HG02610 (cell line): ENCODE measurements around the gene MRTFA.
"Not testable (repeated sequence)": the region's sequence is repeated elsewhere in the genome, so short reads cannot be mapped to it uniquely, and the experiment has no call there.

Experiments used
- ATAC-seq: cut with Tn5 transposase; IDR thresholded peaks from one replicate; pipeline ENCODE4 v1.9.1; 2021; ENCODE audit warnings: mild to moderate bottlenecking, moderate library complexity; ENCODE audit not compliant: unreplicated experiment

MRTFA gene

DNA sequence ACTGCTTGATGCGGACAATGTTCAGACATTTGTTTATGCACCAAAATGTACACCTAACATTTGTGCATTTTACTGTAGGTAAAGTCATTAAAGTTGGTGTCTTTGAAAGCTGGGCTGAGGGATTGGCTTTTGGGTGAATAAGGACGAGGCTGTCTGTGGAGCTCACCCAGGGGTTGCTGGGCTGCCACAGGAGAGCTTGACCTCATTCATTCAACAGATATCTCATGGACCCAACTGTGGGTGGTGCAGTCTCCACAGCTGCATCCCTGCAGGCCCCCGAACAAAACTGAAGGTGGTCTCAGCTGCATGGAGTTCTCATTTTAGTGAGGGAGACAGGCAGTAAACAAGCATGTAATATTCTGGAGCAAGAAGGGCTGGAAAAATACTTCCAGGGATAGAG, 233.4 kb downstream of the MRTFA start:
- no peak for ATAC-seq

DNA sequence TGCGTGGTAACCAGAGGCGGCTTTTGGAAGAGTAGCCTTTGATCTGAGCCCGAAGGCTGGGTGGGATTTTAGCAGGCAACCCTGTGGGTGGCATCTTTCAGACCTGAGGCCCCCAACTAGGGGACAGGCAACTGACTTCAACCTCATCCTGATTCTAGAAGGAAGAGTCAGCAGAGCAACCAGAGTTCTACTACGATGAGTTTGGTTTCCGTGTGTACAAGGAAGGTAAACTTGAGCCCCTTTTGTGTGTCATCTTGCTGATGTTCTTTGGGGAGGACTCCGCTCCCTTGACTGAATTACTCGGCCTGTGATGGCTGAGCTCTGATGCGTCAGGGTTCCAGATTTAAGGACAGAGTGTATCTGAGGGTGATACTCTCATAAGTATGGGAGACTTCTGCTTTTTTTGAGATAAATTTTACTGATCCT, 234.5 kb downstream of the MRTFA start:
- ATAC-seq, result no peak

DNA sequence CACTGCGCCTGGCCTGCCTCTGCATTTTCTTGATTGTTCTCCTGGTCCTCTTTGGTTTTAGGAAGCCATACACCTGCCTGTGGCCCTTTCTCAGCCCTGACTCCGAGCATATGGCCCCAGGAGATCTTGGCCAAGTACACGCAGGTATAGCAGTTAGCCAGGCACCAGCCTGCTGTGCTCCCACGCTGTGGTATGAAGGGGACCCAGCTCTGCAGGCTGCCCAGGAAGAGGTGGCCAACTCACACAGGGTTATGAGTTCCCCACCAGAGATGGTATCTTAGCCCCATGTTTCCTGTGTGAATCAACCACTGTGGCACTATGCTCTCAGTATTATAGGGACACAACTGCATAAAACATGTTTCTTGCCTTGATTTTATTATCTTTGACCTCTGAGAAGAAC, 235.0 kb downstream of the MRTFA start:
- ATAC-seq, result no peak

DNA sequence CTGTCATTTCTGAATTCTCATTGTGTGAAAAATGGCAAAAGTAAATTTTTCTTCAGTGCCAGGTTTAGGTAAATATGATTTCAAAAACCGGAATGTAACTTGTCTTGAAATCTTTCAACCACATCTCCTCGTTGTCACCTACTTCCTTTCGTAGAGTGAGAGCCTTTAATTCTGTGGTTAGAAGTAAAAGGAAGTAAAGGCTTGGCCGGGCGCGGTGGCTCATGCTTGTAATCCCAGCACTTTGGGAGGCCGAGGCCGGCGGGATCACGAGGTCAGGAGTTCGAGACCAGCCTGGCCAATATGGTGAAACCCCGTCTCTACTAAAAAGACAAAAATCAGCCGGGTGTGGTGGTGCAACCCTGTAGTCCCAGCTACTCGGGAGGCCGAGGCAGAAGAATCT, 236.4 kb downstream of the MRTFA start:
- no peak for ATAC-seq

DNA sequence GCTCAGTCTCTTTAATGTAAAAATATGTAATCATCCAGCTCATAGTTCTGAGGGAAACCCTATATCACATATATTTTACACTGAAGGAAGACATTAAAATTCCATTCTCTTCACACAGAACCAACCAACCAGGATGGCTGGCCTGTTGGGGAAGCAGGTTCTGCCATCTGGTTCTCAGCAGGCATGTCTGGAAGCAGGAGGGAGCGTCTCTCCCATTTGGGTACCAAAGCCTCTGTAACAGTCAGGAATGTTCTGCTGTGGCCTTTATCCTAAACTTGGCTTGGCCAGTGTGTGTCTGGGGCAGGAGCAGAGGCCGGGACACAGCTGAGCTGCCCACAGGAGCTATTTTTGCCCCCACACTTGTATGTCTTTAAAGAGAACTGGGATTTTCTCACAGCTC, 236.9 kb downstream of the MRTFA start:
- no peak for ATAC-seq

DNA sequence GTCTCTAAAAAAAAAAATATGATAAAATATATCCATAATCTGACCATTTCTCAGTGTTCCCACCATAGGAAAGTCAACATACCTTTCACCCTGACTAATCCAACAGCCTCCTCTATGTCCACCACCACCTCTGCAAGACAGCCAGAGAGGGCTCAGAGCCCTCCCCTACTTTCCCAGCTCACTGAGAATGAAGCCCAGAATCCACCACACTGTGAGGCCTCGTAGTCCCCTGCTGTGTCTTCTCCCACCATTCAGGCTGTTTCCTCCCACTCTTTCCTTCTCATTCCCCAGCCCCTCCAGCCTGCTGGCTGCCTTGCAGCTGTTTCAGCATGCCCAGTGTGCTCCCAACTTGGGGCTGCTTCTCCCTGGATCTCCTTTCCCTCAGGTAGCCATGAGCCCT, 239.1 kb downstream of the MRTFA start:
- ATAC-seq, result no peak

DNA sequence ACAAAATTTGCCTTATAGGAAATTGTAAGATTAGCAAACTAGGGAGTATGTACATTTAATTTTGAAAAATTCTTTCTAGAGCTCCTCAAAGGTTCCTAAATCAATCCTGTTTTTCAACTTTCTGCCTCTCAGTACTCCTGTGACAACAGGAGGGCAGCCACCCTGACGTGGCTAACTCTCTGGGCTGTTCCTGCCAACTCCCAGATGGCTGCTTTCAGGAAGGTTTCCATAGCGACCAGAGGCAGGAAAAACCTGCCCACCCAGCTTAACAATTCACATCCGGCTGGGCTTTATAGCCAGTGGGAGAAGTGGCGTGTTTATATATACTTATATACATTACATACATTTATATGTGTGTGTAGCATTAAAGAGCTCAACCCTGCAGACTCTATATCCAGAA, 239.6 kb downstream of the MRTFA start:
- no peak for ATAC-seq

DNA sequence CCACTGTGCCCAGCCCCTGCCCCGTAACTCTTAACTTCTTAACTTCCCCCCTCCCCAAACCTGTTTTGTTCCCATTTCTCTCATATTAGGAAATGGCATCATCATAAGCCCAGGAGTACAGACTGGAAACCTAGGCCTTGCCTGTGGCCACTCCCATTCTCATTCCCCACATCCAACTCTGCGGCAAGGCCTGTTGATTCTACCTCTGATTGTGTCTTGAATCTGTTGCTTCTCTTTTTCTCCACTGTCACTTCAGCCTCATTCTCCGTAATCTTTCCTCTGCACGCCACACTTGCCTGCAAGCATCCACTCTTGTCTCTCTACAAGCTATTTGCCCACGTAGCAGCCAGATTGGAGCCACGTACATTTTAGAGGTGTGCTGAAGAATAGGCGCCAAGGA, 240.9 kb downstream of the MRTFA start:
- no peak for ATAC-seq

DNA sequence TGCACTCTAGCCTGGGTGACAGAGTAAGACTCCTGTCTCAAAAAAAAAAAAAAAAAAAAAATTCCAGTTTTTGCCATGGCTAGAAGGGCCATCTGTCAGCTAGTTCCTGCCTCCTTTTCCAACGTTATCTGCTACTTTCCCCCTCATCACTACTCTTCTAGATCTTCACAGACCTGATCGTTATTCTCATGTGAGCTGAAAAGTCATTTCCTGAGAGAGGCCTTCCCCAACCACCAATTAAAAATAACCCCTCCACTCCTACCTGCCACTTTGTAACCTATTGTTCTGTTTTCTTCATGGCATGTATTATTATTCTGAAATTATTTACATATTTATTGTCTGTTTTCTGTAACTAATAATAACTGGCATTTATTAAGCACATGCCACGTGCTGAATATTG, 241.9 kb downstream of the MRTFA start:
- no peak for ATAC-seq

DNA sequence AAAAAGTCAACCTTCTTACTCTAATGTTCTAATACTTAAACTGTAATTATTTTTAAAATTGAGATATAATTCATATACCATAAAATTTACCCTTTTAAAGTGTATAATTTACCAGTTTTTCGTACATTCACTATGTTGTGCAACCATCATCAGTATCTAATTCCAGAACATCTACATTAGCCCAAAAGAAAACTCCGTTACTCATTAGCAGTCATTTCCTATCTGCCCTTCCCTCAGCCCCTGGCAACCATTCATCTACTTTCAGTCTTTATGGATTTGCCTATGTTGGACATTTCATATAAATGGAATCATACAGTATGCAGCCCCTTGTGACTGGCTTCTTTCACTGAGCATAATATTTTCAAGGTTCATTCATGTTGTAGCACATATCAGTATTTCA, 243.9 kb downstream of the MRTFA start:
- ATAC-seq, result no peak

DNA sequence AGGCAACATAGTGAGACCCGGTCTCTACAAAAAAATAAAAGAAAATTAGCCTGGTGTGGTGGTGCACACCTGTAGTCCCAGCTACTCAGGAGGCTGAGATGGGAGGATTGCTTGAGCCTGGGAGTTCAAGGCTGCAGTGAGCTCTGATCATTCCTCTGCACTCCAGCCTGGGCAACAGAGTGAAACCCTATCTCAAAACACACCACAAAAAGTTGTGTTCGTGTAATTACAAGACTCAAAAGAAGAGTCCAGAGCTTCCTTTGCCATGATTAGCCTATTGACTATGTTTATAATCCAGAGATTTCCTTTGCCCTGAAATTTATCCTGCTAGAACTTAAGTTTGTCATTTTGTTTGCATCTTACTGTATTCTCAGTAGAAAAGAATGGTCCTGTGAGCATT, 245.1 kb downstream of the MRTFA start:
- ATAC-seq, result no peak

DNA sequence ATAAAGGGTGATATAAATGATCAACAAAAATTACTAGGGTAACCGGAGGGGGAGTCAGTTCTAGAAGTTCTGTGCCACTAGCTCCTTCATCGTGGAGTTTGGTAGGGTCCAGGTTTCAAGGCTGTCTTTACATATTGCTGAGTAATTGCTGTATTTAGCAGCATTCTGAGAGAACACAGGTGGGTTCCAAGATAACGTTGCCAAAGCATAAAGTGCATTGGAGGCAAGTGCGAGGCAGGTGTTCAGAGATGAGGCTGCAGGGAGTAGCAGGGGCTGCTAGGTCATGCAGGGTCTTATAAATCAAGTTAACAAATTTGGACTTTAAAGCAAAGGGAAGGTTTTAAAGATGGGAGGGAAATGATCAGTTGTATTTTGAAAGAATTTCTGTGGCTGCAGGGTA, 248.3 kb downstream of the MRTFA start:
- ATAC-seq, result no peak

DNA sequence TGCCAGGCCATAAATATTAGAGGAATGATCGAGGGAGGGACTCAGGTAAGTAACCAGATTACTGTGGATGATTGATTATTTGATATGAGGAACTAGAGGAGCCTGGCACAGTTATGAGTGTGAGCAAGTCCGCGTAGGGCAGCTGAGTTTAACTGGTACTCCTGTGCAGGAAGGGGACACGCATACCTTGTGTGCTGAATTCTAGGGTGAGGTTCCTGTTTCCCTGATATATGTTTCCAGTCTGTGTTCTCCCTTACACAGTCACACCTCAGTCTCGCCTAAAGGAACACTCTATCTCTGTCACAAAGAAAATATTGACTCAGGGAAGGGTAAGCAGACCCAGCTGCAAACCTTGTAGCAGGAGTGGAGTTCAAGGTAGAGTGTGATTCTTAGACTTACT, 248.8 kb downstream of the MRTFA start:
- no peak for ATAC-seq

DNA sequence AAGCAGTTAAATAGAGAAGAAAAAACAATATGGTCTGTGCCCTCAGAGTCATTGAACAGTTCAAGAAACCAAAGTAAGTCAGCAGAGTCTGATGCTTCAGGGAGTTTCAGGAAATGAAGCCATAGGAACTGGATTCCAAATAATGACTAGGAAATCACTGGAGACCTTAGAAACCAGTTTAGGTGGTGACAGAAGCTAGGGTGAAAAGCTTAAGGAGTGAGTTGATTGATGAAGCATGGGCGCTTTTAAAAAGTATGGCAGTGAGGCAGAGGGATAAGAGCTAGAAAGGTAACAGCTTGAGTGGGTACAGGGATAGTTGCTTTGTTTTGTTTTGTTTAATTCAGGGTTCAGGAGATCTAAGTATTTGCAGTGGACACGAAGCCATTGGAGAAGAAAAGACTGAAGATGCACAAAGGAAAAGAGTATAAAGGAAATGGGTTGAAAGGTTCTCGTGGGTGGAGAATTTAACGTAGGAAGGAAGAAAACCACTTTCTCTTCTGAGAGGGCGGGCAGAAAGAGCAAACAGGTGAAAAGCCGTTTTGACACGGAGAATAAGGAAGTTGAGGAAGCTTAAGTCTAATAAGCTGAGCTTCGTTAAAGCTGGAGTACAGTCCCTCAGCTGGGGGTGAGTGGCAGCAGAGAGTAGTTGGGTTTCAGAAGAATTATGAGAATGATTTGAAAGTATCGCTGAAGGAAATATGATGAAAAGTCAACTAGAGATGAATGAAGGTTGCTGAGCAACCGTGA, 251.3 kb downstream of the MRTFA start:
- no peak for ATAC-seq

DNA sequence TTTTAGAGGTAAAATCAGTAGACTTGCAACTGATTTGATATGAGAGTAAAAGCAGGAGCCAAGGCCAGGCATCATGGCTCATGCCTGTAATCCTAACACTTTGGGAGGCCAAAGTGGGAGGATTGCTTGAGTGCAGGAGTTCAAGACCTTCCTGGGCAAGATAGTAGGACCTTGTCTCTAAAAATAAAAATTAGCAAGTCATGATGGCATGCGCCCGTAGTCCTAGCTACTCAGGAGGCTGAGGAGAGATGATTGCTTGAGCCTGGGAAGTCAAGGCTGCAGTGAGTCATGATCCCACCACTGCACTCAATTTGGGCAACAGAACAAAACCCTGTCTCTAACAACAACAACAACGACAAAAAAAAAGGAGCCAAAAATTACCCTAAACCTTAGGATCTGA, 252.6 kb downstream of the MRTFA start:
- ATAC-seq, result no peak

DNA sequence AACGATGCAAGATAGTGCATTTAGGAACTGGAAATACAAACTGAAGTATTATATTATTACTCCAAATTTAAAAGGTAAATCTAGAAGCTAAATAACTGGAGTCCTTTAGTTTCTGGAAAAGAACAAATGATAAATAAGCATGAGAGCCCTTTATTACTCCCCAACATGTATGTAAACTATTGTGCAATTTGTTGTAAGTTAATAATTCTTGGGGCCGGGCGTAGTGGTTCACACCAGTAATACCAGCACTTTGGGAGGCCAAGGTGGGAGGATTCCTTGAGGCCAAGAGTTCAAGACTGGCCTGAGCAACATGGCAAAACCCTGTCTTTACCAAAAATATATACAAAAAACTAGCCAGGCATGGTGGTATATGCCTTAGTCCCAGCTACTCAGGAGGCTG, 255.1 kb downstream of the MRTFA start:
- ATAC-seq, result no peak

DNA sequence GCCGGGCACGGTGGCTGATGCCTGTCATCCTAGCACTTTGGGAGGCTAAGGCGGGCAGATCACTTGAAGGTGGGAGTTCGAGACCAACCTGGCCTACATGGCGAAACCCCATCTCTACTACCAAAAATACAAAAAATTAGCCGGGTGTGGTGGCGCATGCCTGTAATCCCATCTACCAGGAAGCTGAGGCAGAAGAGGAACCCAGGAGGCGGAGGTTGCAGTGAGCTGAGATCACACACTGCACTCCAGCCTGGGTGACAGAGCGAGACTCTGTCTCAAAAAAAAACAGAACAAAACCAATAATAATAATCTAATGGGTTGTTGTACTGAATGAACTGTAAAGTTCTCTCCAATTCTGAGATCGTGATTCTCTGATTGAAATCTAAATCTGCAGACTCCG, 258.1 kb downstream of the MRTFA start:
- ATAC-seq, result not testable (repeated sequence)

DNA sequence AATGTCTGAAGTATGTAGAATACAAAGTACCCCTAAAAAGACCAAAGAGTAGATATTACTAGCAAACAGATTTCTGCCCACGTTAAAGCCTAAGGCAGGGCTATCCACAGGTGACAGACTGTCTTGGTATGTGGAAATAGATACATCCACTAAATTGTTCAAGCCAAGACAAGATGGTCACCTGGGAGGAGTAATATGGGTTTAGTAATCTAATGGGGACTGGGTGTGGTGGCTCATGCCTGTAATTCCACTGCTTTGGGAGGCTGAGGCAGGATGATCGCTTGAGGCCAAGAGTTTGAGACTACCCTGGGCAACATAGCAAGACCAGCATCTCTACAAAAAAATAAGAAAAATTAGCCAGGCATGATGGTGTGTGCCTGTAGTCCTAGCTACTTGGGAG, 258.6 kb downstream of the MRTFA start:
- no peak for ATAC-seq

DNA sequence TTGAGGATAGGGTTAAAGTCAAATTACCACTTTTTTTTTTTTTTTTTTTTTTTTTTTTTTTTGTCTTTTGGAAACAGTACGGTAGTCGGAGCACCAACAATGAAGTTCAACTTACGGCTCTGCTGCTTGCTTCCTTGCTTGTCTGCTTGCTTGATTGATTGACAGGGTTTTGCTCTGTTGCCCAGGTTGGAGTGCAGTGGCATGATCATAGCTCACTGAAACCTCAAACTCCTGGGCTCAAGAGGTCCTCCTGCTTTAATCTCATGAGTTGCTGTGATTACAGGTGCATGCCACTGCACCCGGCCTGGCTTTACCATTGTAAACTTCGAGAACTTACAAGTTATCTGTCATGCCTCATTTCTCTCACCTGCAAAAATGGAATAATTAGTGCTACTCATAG, 260.4 kb downstream of the MRTFA start:
- ATAC-seq, result no peak

DNA sequence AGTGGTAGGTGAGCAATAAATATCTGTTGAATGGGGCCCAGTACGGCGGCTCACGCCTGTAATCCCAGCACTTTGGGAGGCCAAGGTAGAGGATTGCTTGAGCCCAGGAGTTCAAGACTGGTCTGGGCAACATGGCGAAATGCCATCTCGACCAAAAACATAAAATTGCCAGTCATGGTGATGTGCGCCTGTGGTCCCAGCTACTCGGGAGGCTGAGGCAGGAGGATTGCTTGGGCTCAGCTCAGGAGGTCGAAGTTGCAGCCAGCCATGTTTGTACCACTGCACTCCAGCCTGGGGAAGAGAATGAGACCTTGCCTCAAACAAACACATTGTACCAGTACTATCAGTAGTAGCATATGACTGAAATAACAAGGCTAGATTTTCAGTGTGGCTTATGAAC, 262.0 kb downstream of the MRTFA start:
- ATAC-seq, result no peak

DNA sequence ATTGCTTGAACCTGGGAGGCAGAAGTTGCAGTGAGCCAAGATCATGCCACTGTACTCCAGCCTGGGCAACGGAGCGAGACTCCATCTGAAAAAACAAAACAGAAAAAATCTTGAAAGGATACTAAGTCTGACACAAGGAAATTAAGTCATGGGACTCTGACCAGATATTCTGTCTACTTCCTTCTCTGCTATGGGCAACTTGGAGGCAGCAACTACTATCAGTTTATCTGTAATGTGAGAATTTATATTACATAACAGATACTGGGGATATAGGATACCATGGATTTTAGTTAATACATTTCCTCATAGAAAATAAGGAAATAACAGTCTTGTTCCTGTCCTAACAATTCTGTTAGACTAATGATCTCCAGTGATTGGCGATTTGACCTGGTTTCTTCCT, 267.7 kb downstream of the MRTFA start:
- ATAC-seq, result no peak

DNA sequence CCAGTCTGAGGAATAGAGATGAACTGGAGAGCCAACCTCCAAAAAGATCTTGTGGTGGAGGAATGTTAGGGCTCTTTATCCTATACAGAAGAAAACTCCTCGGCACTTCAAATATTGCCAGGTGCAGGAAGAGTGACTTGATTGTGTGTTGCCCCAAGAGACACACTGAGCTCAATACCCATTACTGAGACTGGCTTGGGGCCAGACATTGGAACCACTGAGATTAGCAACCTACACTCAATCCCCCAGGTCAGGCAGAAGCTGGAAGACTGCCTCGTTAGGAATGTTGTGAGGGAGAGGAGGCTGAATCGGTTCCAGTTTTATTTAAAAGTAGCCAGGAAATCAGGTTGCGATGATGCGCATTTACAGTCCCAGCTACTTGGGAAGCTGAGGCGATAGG, 268.5 kb downstream of the MRTFA start:
- ATAC-seq, result no peak

DNA sequence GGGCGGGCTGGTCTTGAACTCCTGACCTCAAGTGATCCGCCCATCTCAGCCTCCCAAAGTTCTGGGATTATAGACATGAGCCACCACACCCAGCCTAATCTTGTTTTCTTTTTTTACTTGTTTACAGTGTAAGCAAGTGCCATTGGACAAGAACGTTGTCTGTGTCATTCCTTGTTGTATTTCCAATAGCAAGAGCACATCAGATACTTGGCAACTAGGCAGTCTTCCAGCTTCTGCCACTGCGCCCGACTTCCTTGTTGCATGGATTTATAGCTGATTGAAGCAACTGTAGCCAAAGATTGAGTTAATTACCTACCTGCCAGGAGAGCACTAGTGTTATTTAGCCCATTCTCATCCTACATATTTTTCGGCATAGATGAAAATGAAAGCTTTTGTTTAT, 269.2 kb downstream of the MRTFA start:
- ATAC-seq, result no peak
